HL-60 (cell line): Measurements from ENCODE around the gene DENND1B.

ENCODE experiments used
- CTCF ChIP-seq: IDR thresholded peaks from one replicate; pipeline ENCODE4 v1.5.1; 2011; ENCODE audit warnings: low read length, control low read depth, inconsistent platforms; ENCODE audit not compliant: insufficient read depth
- GABPA ChIP-seq: IDR thresholded peaks from 2 replicates; pipeline ENCODE4 v1.6.1; 2012; ENCODE audit warnings: low read depth
- POLR2AphosphoS5 ChIP-seq: IDR thresholded peaks from 2 replicates; pipeline ENCODE4 v1.6.1; 2012; ENCODE audit warnings: low read depth
- REST ChIP-seq: IDR thresholded peaks from 2 replicates; pipeline ENCODE4 v1.6.1; 2012; ENCODE audit warnings: low read depth; ENCODE audit not compliant: insufficient replicate concordance

GRCh38 chr1:197763307-197763706, 12.0 kb downstream of the DENND1B start:
- TF ChIP-seq CTCF (no peak), POLR2AphosphoS5 (no peak), REST (no peak), GABPA (no peak)
